B cell (primary cell): ENCODE data around the gene FAM162A.

ENCODE experiments used
- CTCF ChIP-seq: fragments of 200-600 bp; IDR thresholded peaks from one replicate; pipeline ENCODE4 v1.8.0; 2022; ENCODE audit warnings: antibody characterized with exemption, mild to moderate bottlenecking
- EZH2 ChIP-seq: IDR thresholded peaks from 2 replicates; pipeline ENCODE4 v1.6.1; 2012; ENCODE audit warnings: borderline replicate concordance, low read depth, mild to moderate bottlenecking, moderate library complexity, low read length; ENCODE audit not compliant: insufficient read depth, poor library complexity, severe bottlenecking

GRCh38 chr3:122403489-122403888 is 19.5 kb downstream of the FAM162A start:
- TF ChIP-seq CTCF (no peak), EZH2 (no peak)
